ENCODE data around the gene ABCG2.

ABCG2 gene

GRCh38 chr4:88107406-88108107 is 50.9 kb downstream of the ABCG2 start:
- Histone ChIP-seq H3K4me1 (no peaks in the 10 kb centered on the region), H3K9me3 (ENCODE audit: control insufficient read depth, low read length) (no peaks in the 10 kb centered on the region), H2AFZ (no peak overlapping the region), H3K27ac (no peak overlapping the region), H3K9ac (no peak overlapping the region), H3K27me3 (ENCODE audit: control insufficient read depth, insufficient read depth, low read length) (no peaks in the 10 kb centered on the region), H3K36me3 (ENCODE audit: control insufficient read depth, insufficient read depth, low read length) (no peaks in the 10 kb centered on the region), H3K79me2 (no peaks in the 10 kb centered on the region), H3K4me3 (ENCODE audit: low read depth, low read length) (no peak overlapping the region), H3K4me2 (ENCODE audit: low read length) (no peak overlapping the region)
- TF ChIP-seq CTCF (IDR thresholded peaks at IDR 0.05) = no peak

GRCh38 chr4:88106205-88106604 is 52.2 kb downstream of the ABCG2 start:
- Histone ChIP-seq H3K27ac (no peak overlapping the region), H3K9me3 (ENCODE audit: control insufficient read depth, low read length) (no peaks in the 10 kb centered on the region), H3K4me2 (ENCODE audit: low read length) (no peak overlapping the region), H3K4me3 (ENCODE audit: low read depth, low read length) (no peak overlapping the region), H2AFZ (no peak overlapping the region), H3K79me2 (no peaks in the 10 kb centered on the region), H3K9ac (no peak overlapping the region), H3K27me3 (ENCODE audit: control insufficient read depth, insufficient read depth, low read length) (no peaks in the 10 kb centered on the region), H3K36me3 (ENCODE audit: control insufficient read depth, insufficient read depth, low read length) (no peaks in the 10 kb centered on the region), H3K4me1 (no peaks in the 10 kb centered on the region)
- TF ChIP-seq CTCF (IDR thresholded peaks at IDR 0.05) = no peak

GRCh38 chr4:88104902-88105610 is 53.4 kb downstream of the ABCG2 start:
- Histone ChIP-seq H3K4me3 (ENCODE audit: low read depth, low read length) (no peak overlapping the region), H3K4me2 (ENCODE audit: low read length) (no peak overlapping the region), H3K9ac (no peak overlapping the region), H3K4me1 (no peaks in the 10 kb centered on the region), H2AFZ (no peak overlapping the region), H3K79me2 (no peaks in the 10 kb centered on the region), H3K36me3 (ENCODE audit: control insufficient read depth, insufficient read depth, low read length) (no peaks in the 10 kb centered on the region), H3K27ac (no peak overlapping the region), H3K27me3 (ENCODE audit: control insufficient read depth, insufficient read depth, low read length) (no peaks in the 10 kb centered on the region), H3K9me3 (ENCODE audit: control insufficient read depth, low read length) (no peaks in the 10 kb centered on the region)
- no peak for TF ChIP-seq CTCF (IDR thresholded peaks at IDR 0.05)

GRCh38 chr4:88102026-88102425 is 56.4 kb downstream of the ABCG2 start:
- Histone ChIP-seq H3K9me3 (ENCODE audit: control insufficient read depth, low read length) (no peaks in the 10 kb centered on the region), H3K4me2 (ENCODE audit: low read length) (no peak overlapping the region), H3K36me3 (ENCODE audit: control insufficient read depth, insufficient read depth, low read length) (no peaks in the 10 kb centered on the region), H3K27ac (no peak overlapping the region), H3K4me1 (no peaks in the 10 kb centered on the region), H3K9ac (no peak overlapping the region), H3K27me3 (ENCODE audit: control insufficient read depth, insufficient read depth, low read length) (no peaks in the 10 kb centered on the region), H3K79me2 (no peaks in the 10 kb centered on the region), H3K4me3 (ENCODE audit: low read depth, low read length) (no peak overlapping the region), H2AFZ (no peak overlapping the region)
- TF ChIP-seq CTCF (IDR thresholded peaks at IDR 0.05) = no peak

Data from parathyroid adenoma (tissue), 2 donors.